Activated T-cell treated with anti-CD3 and anti-CD28 coated beads for 4 hours (primary cell): Measurements from ENCODE around the gene CMTM8.

Experiments used
- DNase-seq: peaks from one replicate; pipeline ENCODE4 v3.0.0-alpha.2; 2020

CMTM8 gene

DNA sequence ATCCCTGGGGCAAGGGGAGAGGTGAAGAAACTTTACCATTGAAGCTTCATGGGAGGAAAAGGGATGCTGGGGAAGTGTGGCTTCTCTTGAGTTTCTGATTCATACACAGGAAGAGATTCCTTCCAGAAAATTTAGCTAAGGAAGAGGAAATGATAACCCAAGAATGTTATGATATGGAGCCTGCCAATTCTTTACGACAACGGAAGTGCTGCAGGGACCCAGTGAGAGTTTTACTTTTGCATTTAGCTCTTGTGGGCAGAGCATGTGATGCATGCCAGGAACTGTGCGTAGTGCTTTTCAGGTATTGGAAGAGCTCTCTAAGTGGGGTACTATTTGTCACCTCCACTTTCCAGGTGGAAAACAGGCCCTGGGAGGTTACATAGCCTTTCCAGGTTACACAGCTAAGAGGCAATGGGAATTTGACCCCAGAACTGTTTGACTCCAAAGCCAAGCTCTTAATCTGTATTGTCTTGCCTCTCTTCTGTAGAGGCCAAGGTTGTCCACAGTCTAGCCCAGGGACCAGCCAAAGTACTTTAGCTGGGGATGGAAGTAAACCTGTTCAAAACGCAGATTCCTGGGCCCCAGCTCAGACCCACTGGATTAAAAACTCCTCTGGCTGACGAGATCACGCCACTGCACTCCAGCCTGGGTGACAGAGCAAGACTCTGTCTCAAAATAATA is 176.2 kb downstream of the CMTM8 start:
- no peak for DNase-seq

DNA sequence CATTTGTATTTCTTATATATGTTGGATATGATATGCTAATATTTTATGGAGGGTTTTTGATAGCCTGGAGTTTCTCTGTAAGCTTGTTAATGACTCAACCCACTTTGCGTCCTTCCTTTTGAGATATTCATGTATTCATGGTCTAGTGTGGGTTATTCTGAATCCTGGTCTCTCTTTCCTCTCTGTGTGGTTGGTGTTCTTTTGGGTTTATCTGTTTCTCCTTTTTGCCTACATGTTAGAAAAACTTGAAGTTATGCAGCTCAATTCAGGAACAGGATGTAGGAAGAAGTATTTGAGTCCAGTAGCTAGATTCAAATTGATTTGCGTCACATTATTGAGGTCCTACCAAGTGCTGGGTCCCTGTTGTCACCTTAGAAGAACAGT is 181.3 kb downstream of the CMTM8 start:
- no peak for DNase-seq
